Left ventricle myocardium inferior (tissue), 1 donor: ENCODE measurements around the gene NAPB. TPM values are rescaled to one million over a fixed set of nuclear protein-coding genes. Genes with fewer than 3 reads are reported as not detected.
A peak's percentile ranks its signal among the peaks of the same experiment; 100 is the strongest.

Experiments
- DNase-seq: peaks from one replicate; pipeline ENCODE4 v3.0.0-alpha.2; 2020
- H3K27ac ChIP-seq: fragments of 200-600 bp; replicated peaks from 2 replicates; pipeline ENCODE4 v1.8.0; 2021
- H3K27me3 ChIP-seq: fragments of 200-600 bp; 2 replicates; pipeline ENCODE4 v1.8.0; 2021; ENCODE audit warnings: low read depth
- H3K36me3 ChIP-seq: fragments of 200-600 bp; 2 replicates; pipeline ENCODE4 v1.8.0; 2021
- H3K4me1 ChIP-seq: fragments of 200-600 bp; 2 replicates; pipeline ENCODE4 v1.8.0; 2021
- H3K4me3 ChIP-seq: fragments of 200-600 bp; 2 replicates; pipeline ENCODE4 v1.8.0; 2021; ENCODE audit warnings: mild to moderate bottlenecking, moderate library complexity
- H3K9me3 ChIP-seq: fragments of 200-600 bp; replicated peaks from 2 replicates; pipeline ENCODE4 v1.8.0; 2021
- CTCF ChIP-seq: fragments of 200-600 bp; IDR thresholded peaks from 2 replicates; pipeline ENCODE4 v1.8.0; 2021; ENCODE audit warnings: antibody characterized with exemption, mild to moderate bottlenecking, borderline replicate concordance
- intact Hi-C: fragments of 100-400 bp; cut with micrococcal nuclease; formaldehyde crosslinking; loops from one replicate; pipeline ENCODE4 v1.11.0; 2022
- total RNA-seq: library from RNA; stranded (reverse); fragmentation: NEBNext Ultra II Directional; extraction: Animal tissue kit (Norgen Biotek cat#: 25700); gene quantifications from one replicate; pipeline ENCODE4 v1.2.1, GENCODE V29; 2021
- donor health status: DM: no; HTN: yes; CAD: no; lungs with severe emphysema.

The NAPB gene
- total RNA-seq, 1 donor from 2014 or later: 5.2 TPM

- peaks cover 57% of the 10 kb centered on the region for H3K4me1 ChIP-seq
- no peak overlapping the region for H3K4me3 ChIP-seq
- TF ChIP-seq CTCF: no peak
- intact Hi-C loops: no loop called here
- H3K9me3 ChIP-seq: no peaks in the 10 kb centered on the region
- no peak for DNase-seq
- H3K27ac ChIP-seq: no peak overlapping the region
- H3K36me3 ChIP-seq: peaks cover 78% of the 10 kb centered on the region
- H3K27me3 ChIP-seq: no peaks in the 10 kb centered on the region
Measured at GRCh38 chr20:23367770-23368169, 53.5 kb downstream of the NAPB start.

DNA sequence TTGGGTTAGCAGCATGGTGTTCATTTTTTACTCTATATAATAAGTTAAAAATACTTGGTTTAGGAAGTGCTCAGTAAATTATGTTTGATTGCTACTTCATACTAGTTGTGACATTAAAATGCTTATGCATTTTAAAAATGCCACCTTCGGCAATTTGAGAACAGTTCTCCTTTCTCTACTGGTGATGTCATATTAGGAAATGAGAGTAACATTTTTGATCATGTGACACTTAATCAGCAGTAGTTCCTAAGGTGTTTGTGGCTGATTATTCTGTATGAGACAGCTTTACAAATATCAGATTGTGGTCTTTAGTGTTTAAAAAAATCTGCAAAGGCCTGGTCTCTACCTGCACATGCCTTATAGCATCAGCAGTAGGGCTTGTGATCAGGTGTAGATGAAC is 54.9 kb downstream of the NAPB start:
- H3K4me1 ChIP-seq: peaks cover 66% of the 10 kb centered on the region
- no peaks in the 10 kb centered on the region for H3K9me3 ChIP-seq
- peak overlapping the region; percentile 34 for H3K4me3 ChIP-seq
- no peaks in the 10 kb centered on the region for H3K27me3 ChIP-seq
- DNase-seq: no peak
- peak overlapping the region; percentile 24 for H3K27ac ChIP-seq
- intact Hi-C loops: no loop called here
- peaks cover 65% of the 10 kb centered on the region for H3K36me3 ChIP-seq
- no peak for TF ChIP-seq CTCF

DNA sequence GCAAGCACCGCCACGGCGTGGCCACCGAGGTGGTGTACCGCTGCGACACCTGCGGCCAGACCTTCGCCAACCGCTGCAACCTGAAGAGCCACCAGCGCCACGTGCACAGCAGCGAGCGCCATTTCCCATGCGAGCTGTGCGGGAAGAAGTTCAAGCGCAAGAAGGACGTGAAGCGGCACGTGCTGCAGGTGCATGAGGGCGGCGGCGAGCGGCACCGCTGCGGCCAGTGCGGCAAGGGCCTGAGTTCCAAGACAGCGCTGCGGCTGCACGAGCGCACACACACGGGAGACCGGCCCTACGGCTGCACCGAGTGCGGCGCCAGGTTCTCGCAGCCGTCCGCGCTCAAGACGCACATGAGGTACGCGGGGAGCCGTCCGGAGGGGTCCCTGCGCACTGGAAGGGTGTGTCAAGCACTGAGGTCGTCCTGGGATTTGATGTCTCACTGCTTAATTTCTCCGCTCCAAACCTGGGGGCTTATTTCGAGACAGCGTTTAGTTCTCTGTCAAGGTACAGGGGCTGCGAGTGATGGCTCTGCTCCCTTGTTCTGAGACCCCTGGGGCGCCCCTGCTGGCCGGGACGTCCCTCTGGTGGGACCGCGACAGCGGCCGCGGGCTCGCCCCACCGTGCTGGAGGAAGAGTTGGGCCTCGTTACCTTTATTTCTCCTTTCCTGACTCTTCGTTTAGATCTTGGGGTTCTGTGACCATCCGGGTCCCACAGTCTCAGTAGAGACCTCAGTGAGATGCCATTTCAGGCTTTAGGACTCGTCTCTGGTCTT is 55.7 kb downstream of the NAPB start:
- Histone ChIP-seq H3K27me3 (no peaks in the 10 kb centered on the region), H3K36me3 (peaks cover 57% of the 10 kb centered on the region), H3K4me1 (peaks cover 74% of the 10 kb centered on the region), H3K9me3 (no peaks in the 10 kb centered on the region), H3K27ac (peak overlapping the region; percentile 24), H3K4me3 (peak overlapping the region; percentile 34)
- intact Hi-C loops: no loop called here
- no peak for TF ChIP-seq CTCF
- no peak for DNase-seq

DNA sequence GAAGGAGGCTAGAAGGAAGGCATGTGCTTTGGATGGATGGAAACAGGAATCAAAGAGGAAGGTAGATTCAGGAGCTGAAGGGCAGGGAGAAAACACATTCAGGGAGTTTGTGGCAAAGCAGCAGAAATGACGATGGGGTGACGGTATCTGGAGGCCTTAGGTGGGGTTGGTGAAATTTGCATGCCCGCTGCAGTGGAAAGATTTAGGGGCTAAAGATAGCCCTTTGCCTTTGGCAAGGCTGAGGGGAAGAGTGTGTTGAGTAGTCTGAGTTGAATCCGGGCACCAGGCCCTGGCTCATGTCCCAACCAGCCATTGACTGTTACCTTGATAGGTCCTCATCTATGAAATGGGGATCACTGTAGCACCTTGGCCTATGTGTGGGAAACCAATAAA is 58.0 kb downstream of the NAPB start:
- Histone ChIP-seq H3K4me3 (peak overlapping the region; percentile 91), H3K9me3 (no peaks in the 10 kb centered on the region), H3K27ac (peak overlapping the region; percentile 100), H3K4me1 (peaks cover 93% of the 10 kb centered on the region), H3K27me3 (no peaks in the 10 kb centered on the region), H3K36me3 (peaks cover 34% of the 10 kb centered on the region)
- TF ChIP-seq CTCF: no peak
- intact Hi-C loops: no loop called here
- DNase-seq: peak; percentile 69

- Histone ChIP-seq H3K4me1 (peaks cover 88% of the 10 kb centered on the region), H3K36me3 (peaks cover 28% of the 10 kb centered on the region), H3K4me3 (peak overlapping the region; percentile 91), H3K27ac (peak overlapping the region; percentile 100), H3K9me3 (no peaks in the 10 kb centered on the region), H3K27me3 (no peaks in the 10 kb centered on the region)
- peak; percentile 51 for DNase-seq
- no peak for TF ChIP-seq CTCF
- intact Hi-C loops: no loop called here
Measured at GRCh38 chr20:23362392-23363256, 58.7 kb downstream of the NAPB start.
